Skeletal muscle satellite cell (primary cell): Measurements from ENCODE around the gene ZNF124.
"Not testable (repeated sequence)": the region's sequence is repeated elsewhere in the genome, so short reads cannot be mapped to it uniquely, and the experiment has no call there.

ENCODE experiments used
- H3K27me3 ChIP-seq: 2 replicates; pipeline ENCODE4 v1.7.0; 2013; ENCODE audit warnings: low read length; ENCODE audit not compliant: control insufficient read depth, insufficient read depth
- H3K36me3 ChIP-seq: 2 replicates; pipeline ENCODE4 v1.7.0; 2013; ENCODE audit warnings: mild to moderate bottlenecking, control low read depth, low read length; ENCODE audit not compliant: insufficient read depth
- H3K4me1 ChIP-seq: 2 replicates; pipeline ENCODE4 v1.7.0; 2013; ENCODE audit warnings: low read length; ENCODE audit not compliant: control insufficient read depth, insufficient read depth
- H3K4me2 ChIP-seq: 2 replicates; pipeline ENCODE4 v1.7.0; 2013; ENCODE audit warnings: mild to moderate bottlenecking, low read length
- H3K4me3 ChIP-seq: 2 replicates; pipeline ENCODE4 v1.7.0; 2013; ENCODE audit warnings: low read length
- H3K9ac ChIP-seq: 2 replicates; pipeline ENCODE4 v1.7.0; 2013; ENCODE audit warnings: mild to moderate bottlenecking, low read depth, low read length, moderate library complexity
- H3K9me3 ChIP-seq: replicated peaks from 2 replicates; pipeline ENCODE4 v1.7.0; 2013; ENCODE audit warnings: mild to moderate bottlenecking, control low read depth, low read length

Gene ZNF124

GRCh38 chr1:247121382-247121781 is 50.4 kb downstream of the ZNF124 start:
- Histone ChIP-seq H3K27me3 (no peaks in the 10 kb centered on the region), H3K4me2 (no peak overlapping the region), H3K4me3 (no peak overlapping the region), H3K4me1 (no peaks in the 10 kb centered on the region), H3K36me3 (no peaks in the 10 kb centered on the region), H3K9me3 (no peaks in the 10 kb centered on the region), H3K9ac (no peak overlapping the region)

GRCh38 chr1:247120408-247120668 is 51.5 kb downstream of the ZNF124 start:
- H3K9ac ChIP-seq, H3K27me3 ChIP-seq, H3K4me2 ChIP-seq, H3K4me3 ChIP-seq, H3K9me3 ChIP-seq, H3K36me3 ChIP-seq, H3K4me1 ChIP-seq: not testable (repeated sequence)

DNA sequence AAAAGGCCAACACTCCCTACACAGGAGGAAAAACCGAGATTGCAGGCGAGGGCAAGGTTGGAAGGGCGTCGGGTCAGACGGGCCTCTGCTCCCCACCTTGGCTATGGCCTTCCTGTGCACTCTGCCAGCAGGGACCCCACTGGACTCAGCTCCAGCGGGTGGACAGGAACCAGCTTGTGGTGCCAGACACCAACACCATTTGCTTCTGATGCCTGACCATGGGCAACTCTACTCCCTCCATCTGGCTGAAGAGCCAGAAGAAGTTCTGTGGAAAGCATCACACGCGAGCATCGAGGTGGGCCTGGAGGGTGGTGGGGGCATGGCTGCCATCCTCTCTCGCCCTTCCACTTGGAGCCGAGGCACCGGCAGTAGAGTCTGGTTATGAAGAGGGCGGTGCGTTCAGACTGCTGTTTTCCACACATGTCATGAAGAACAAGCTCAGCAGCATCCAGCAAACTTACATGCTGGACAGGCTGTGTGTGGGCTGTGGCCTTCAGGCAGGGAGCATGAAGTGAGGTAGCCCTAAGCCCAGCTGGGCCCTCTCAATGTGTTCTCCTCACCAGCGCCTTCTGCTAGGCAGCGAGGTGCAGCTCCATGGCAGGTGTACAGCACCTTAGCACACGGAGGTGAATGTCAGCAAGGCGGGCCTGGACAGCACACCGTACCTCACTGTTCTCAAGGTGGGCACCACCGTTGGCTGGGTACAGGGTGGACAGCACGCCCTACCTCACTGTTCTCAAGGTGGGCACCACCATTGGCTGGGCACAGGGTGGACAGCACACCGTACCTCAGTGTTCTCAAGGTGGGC is 52.0 kb downstream of the ZNF124 start:
- H3K4me2 ChIP-seq: no peak overlapping the region
- H3K9me3 ChIP-seq: no peaks in the 10 kb centered on the region
- no peaks in the 10 kb centered on the region for H3K4me1 ChIP-seq
- H3K27me3 ChIP-seq: no peaks in the 10 kb centered on the region
- no peaks in the 10 kb centered on the region for H3K36me3 ChIP-seq
- no peak overlapping the region for H3K9ac ChIP-seq
- no peak overlapping the region for H3K4me3 ChIP-seq

GRCh38 chr1:247118946-247119446 is 52.8 kb downstream of the ZNF124 start:
- no peaks in the 10 kb centered on the region for H3K27me3 ChIP-seq
- H3K9ac ChIP-seq: no peak overlapping the region
- no peaks in the 10 kb centered on the region for H3K9me3 ChIP-seq
- H3K4me2 ChIP-seq: no peak overlapping the region
- H3K4me3 ChIP-seq: no peak overlapping the region
- no peaks in the 10 kb centered on the region for H3K36me3 ChIP-seq
- H3K4me1 ChIP-seq: no peaks in the 10 kb centered on the region

- H3K4me1 ChIP-seq: peaks cover 8% of the 10 kb centered on the region
- no peaks in the 10 kb centered on the region for H3K27me3 ChIP-seq
- H3K4me2 ChIP-seq: no peak overlapping the region
- no peak overlapping the region for H3K9ac ChIP-seq
- no peak overlapping the region for H3K4me3 ChIP-seq
- no peaks in the 10 kb centered on the region for H3K9me3 ChIP-seq
- H3K36me3 ChIP-seq: no peaks in the 10 kb centered on the region
These were observed 56.3 kb downstream of the ZNF124 start for GRCh38 chr1:247115545-247115944.

DNA sequence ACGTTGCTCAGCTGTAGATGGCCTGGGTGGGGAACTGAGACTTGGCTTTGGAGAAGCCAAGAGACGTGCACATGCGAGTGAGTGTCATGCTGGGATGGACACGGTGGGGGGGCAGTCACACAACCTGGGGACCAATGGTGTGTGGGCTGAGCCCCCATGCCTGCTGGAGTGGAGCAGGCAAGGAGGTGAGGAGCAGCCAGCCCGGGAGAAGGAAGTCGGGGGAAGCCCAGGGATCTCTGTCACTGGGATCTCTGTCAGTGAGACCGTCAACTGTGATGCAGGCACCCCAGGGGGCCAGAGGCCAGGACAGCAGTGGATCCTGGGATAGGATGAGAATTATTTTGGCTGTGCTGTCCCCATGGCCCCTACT is 56.7 kb downstream of the ZNF124 start:
- Histone ChIP-seq H3K4me2 (no peak overlapping the region), H3K9me3 (no peaks in the 10 kb centered on the region), H3K9ac (no peak overlapping the region), H3K4me1 (peaks cover 8% of the 10 kb centered on the region), H3K4me3 (no peak overlapping the region), H3K36me3 (no peaks in the 10 kb centered on the region), H3K27me3 (no peaks in the 10 kb centered on the region)

DNA sequence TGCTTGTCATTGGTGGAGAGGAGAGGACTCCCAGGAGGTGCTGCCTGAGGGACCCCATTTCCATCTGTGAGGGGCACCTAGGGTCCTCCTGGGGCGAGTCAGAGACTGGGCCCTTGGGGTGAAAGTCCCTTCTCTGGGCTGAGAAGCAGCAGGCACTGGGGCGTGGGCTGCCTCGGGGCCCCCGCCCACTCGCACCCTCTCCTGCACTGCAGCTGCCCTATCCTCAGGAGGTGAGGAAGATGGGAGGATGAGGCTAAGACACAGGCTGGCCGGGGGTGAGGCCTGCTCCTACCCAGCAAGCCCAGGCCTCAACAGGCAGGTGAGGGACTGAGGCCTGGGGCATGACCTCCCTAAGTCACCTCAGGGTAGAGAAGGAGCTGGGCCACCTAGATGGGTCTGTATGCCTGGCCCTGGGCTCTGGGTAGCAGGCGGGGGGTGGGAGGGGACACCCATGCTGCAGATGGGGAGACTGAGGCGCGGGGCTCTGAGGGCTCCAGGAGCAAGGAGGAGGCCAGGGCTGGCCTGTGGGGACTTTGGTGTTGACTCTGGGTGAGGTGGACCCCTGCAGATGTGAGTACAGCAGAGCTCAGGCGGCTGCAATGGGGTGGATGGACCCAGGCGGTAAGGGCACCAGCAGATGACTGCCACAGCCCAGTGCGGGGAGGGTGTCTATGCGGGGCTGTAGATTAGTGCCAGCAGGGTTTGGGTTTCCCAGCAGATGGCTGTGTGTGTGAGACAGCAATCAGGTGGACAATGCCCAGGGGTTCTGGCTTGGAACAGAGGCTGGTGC is 57.3 kb downstream of the ZNF124 start:
- H3K4me1 ChIP-seq: peaks cover 8% of the 10 kb centered on the region
- H3K4me3 ChIP-seq: no peak overlapping the region
- H3K27me3 ChIP-seq: no peaks in the 10 kb centered on the region
- H3K36me3 ChIP-seq: no peaks in the 10 kb centered on the region
- H3K9ac ChIP-seq: no peak overlapping the region
- H3K9me3 ChIP-seq: no peaks in the 10 kb centered on the region
- no peak overlapping the region for H3K4me2 ChIP-seq

GRCh38 chr1:247113733-247114271 is 58.0 kb downstream of the ZNF124 start:
- Histone ChIP-seq H3K36me3 (no peaks in the 10 kb centered on the region), H3K27me3 (no peaks in the 10 kb centered on the region), H3K4me2 (no peak overlapping the region), H3K4me1 (peaks cover 8% of the 10 kb centered on the region), H3K9me3 (no peaks in the 10 kb centered on the region), H3K4me3 (no peak overlapping the region), H3K9ac (no peak overlapping the region)

- H3K4me3 ChIP-seq: no peak overlapping the region
- H3K9me3 ChIP-seq: no peaks in the 10 kb centered on the region
- H3K27me3 ChIP-seq: no peaks in the 10 kb centered on the region
- H3K9ac ChIP-seq: no peak overlapping the region
- no peaks in the 10 kb centered on the region for H3K36me3 ChIP-seq
- H3K4me2 ChIP-seq: no peak overlapping the region
- H3K4me1 ChIP-seq: peaks cover 8% of the 10 kb centered on the region
These were observed 58.7 kb downstream of the ZNF124 start for GRCh38 chr1:247113094-247113497.

DNA sequence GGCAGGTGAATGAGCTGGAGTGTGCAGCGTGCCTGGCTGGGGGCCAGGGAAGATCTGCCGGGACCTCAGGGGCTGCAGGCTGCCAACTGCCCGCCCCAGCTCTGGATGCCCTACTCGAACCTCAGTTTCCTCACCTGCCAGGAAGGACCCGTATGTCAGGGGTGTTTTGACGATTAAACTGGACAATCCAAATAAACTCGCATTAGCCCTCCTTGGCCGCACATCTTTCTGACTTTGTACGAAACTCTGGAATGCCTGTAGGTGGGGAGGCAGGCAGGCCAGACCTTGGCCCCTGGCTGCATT is 59.4 kb downstream of the ZNF124 start:
- peak overlapping the region; percentile 83 for H3K4me3 ChIP-seq
- no peak overlapping the region for H3K9ac ChIP-seq
- peaks cover 8% of the 10 kb centered on the region for H3K4me1 ChIP-seq
- H3K4me2 ChIP-seq: peak overlapping the region; percentile 93
- no peaks in the 10 kb centered on the region for H3K9me3 ChIP-seq
- H3K27me3 ChIP-seq: peaks cover 2% of the 10 kb centered on the region
- H3K36me3 ChIP-seq: no peaks in the 10 kb centered on the region

DNA sequence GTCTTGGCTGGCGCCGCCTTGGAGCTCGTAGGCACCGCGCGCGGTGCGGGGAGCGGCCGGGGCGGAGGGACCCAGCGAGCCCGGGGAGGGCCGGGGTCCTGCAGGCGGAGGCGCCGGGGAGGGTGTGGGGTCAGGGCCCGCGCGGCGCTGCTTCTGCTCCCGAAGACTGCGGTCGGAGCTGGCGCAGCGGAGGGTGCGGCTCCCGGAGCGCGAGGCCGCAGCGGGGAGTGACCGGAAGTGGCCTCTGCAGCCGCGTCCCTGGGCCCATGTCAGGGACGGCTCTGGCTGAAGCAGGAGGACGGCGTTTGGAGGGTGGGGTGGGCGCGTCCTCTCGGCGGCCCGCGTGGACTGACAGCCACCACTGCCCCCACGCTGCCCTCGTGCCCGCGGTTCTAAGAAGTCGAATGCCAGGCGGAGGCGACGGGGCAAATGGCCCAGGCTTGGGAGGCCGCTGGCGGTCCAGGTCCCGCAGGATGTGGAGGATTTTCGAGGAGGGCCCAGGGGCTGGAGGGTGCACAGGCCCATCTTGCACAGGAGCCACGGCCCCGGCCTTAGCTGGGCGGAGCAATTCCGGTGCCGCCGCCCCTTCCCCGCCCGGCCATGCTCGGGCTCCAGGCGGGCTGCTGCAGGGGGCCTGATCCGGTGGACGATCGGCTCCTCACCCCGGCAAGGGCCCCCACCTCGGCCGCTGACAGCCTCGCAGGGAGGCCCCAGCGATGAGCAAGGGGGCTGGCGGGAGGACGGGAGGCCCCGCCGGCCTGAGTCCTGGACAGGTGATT is 59.9 kb downstream of the ZNF124 start:
- Histone ChIP-seq H3K4me1 (peaks cover 8% of the 10 kb centered on the region), H3K36me3 (no peaks in the 10 kb centered on the region), H3K27me3 (peaks cover 7% of the 10 kb centered on the region), H3K4me2 (peak overlapping the region; percentile 93), H3K9ac (peak overlapping the region; percentile 83), H3K9me3 (no peaks in the 10 kb centered on the region), H3K4me3 (peak overlapping the region; percentile 83)
